Activated CD4-positive, alpha-beta T cell treated with anti-CD3 and anti-CD28 coated beads, Interleukin-2, amount 10 ng/mL, durations not matched to agents 7 days and 5 days (primary cell): ENCODE data around the gene ZMIZ2. TPM values are rescaled to one million over a fixed set of nuclear protein-coding genes. Genes with fewer than 3 reads are reported as not detected.
A peak's percentile ranks its signal among the peaks of the same experiment; 100 is the strongest.
"Not testable (repeated sequence)": the region's sequence is repeated elsewhere in the genome, so short reads cannot be mapped to it uniquely, and the experiment has no call there.

Experiments
- CTCF ChIA-PET: fragments of 350-600 bp; sonication (Branson Sonifier 250); formaldehyde crosslinking; loops from one replicate; lab custom pipeline; 2021; ENCODE audit warnings: antibody characterized with exemption; lab: Charles Lee
- POLR2A ChIA-PET: fragments of 350-600 bp; sonication (Branson Sonifier 250); formaldehyde crosslinking; loops from one replicate; lab custom pipeline; 2021; ENCODE audit warnings: antibody characterized with exemption; lab: Charles Lee
- DNase-seq: peaks from one replicate; pipeline ENCODE4 v3.0.0-alpha.2; 2020
- H3K27ac Mint-ChIP-seq: one replicate; pipeline ENCODE4 v1.8.0; 2021; ENCODE audit warnings: mild to moderate bottlenecking, moderate library complexity, mixed read lengths
- H3K27me3 Mint-ChIP-seq: one replicate; pipeline ENCODE4 v1.8.0; 2021; ENCODE audit warnings: mixed read lengths
- H3K36me3 Mint-ChIP-seq: one replicate; pipeline ENCODE4 v1.8.0; 2021; ENCODE audit warnings: low read depth, mixed read lengths
- H3K4me1 Mint-ChIP-seq: one replicate; pipeline ENCODE4 v1.8.0; 2021; ENCODE audit warnings: mixed read lengths
- H3K4me3 Mint-ChIP-seq: one replicate; pipeline ENCODE4 v1.8.0; 2021; ENCODE audit warnings: mild to moderate bottlenecking, moderate library complexity, mixed read lengths
- H3K9me3 Mint-ChIP-seq: one replicate; pipeline ENCODE4 v1.8.0; 2021; ENCODE audit warnings: mixed read lengths
- total RNA-seq, 2 experiments: library from RNA; stranded (reverse); gene quantifications; one replicate each; pipeline ENCODE4 v1.2.3, GENCODE V29; 2021

Gene ZMIZ2
- total RNA-seq, 2 experiments from 2014 or later, result 98.6 to 100 TPM

- Mint-ChIP-seq H3K36me3 (peaks cover 18% of the 10 kb centered on the region), H3K27ac (no peak overlapping the region), H3K9me3 (no peaks in the 10 kb centered on the region), H3K4me3 (peak overlapping the region; percentile 30), H3K4me1 (peaks cover 20% of the 10 kb centered on the region), H3K27me3 (no peaks in the 10 kb centered on the region)
- ChIA-PET CTCF (no interaction called here), POLR2A (no interaction called here)
- no peak for DNase-seq
Observed at GRCh38 chr7:44793919-44794318, 45.3 kb downstream of the ZMIZ2 start.

GRCh38 chr7:44794331-44794730, 45.7 kb downstream of the ZMIZ2 start:
- Mint-ChIP-seq H3K4me1 (peaks cover 22% of the 10 kb centered on the region), H3K36me3 (peaks cover 20% of the 10 kb centered on the region), H3K4me3 (no peak overlapping the region), H3K9me3 (no peaks in the 10 kb centered on the region), H3K27me3 (no peaks in the 10 kb centered on the region), H3K27ac (no peak overlapping the region)
- ChIA-PET POLR2A (no interaction called here), CTCF (no interaction called here)
- DNase-seq, result no peak

GRCh38 chr7:44796034-44796503, 47.4 kb downstream of the ZMIZ2 start:
- H3K4me1 Mint-ChIP-seq, result peaks cover 36% of the 10 kb centered on the region
- ChIA-PET CTCF (interaction anchor here (0.6 kb wide), 1 partner anchor 417 kb away, joined by 3 read pairs; no protein-coding TSS in a partner anchor), POLR2A (interaction anchor here (0.6 to 0.8 kb wide), 2 partner anchors 77 to 189 kb away, joined by 3 read pairs; partner anchors contain the start of gene OGDH)
- H3K36me3 Mint-ChIP-seq, result peaks cover 37% of the 10 kb centered on the region
- H3K4me3 Mint-ChIP-seq, result peak overlapping the region; percentile 92
- H3K9me3 Mint-ChIP-seq, result no peaks in the 10 kb centered on the region
- no peaks in the 10 kb centered on the region for H3K27me3 Mint-ChIP-seq
- peak; percentile 72 for DNase-seq
- H3K27ac Mint-ChIP-seq, result peak overlapping the region; percentile 99

- ChIA-PET CTCF (interaction anchor here (0.6 to 2.0 kb wide), 5 partner anchors 47 to 340 kb away, joined by 3 to 5 read pairs (median 3); no protein-coding TSS in a partner anchor), POLR2A (interaction anchor here (0.6 kb wide), 1 partner anchor 214 kb away, joined by 3 read pairs; the partner anchor contains the start of gene TMED4)
- peak; percentile 99 for DNase-seq
- peak within 1 kb of the TSS; percentile 92 for H3K4me3 Mint-ChIP-seq
- no peaks in the 10 kb centered on the region for H3K27me3 Mint-ChIP-seq
- H3K36me3 Mint-ChIP-seq, result peaks cover 43% of the 10 kb centered on the region
- peak within 1 kb of the TSS; percentile 99 for H3K27ac Mint-ChIP-seq
- H3K9me3 Mint-ChIP-seq, result no peaks in the 10 kb centered on the region
- peaks cover 43% of the 10 kb centered on the region for H3K4me1 Mint-ChIP-seq
Observed at GRCh38 chr7:44796504-44797328, 48.1 kb downstream of the ZMIZ2 start, which contains the start of gene PPIA. TSS of gene PPIA (plus strand) at chr7:44796681. CDS start at chr7:44796725, 44 bp downstream.

- peak overlapping the region; percentile 92 for H3K4me3 Mint-ChIP-seq
- no peaks in the 10 kb centered on the region for H3K9me3 Mint-ChIP-seq
- peaks cover 52% of the 10 kb centered on the region for H3K36me3 Mint-ChIP-seq
- H3K27ac Mint-ChIP-seq, result peak overlapping the region; percentile 99
- ChIA-PET CTCF (interaction anchor here (0.6 to 2.0 kb wide), 9 partner anchors 12 to 339 kb away, joined by 3 to 5 read pairs (median 3); no protein-coding TSS in a partner anchor), POLR2A (interaction anchor here (0.6 to 1.3 kb wide), 3 partner anchors 50 to 215 kb away, joined by 3 read pairs; partner anchors contain the start of genes H2AZ2 and TMED4)
- peaks cover 46% of the 10 kb centered on the region for H3K4me1 Mint-ChIP-seq
- no peaks in the 10 kb centered on the region for H3K27me3 Mint-ChIP-seq
- DNase-seq, result peak; percentile 89
Observed at GRCh38 chr7:44797329-44798258, 48.9 kb downstream of the ZMIZ2 start.

- Mint-ChIP-seq H3K4me1 (peaks cover 49% of the 10 kb centered on the region), H3K27me3 (no peaks in the 10 kb centered on the region), H3K4me3 (peak overlapping the region; percentile 92), H3K27ac (peak overlapping the region; percentile 31), H3K9me3 (no peaks in the 10 kb centered on the region), H3K36me3 (peaks cover 59% of the 10 kb centered on the region)
- POLR2A ChIA-PET, result interaction anchor here (0.7 to 1.3 kb wide), 2 partner anchors 48 to 86 kb away, joined by 3 read pairs; no protein-coding TSS in a partner anchor
- no peak for DNase-seq
- CTCF ChIA-PET, result interaction anchor here (0.6 to 2.0 kb wide), 4 partner anchors 136 to 338 kb away, joined by 3 to 5 read pairs (median 4); no protein-coding TSS in a partner anchor
Observed at GRCh38 chr7:44798649-44799305, 50.1 kb downstream of the ZMIZ2 start.

- ChIA-PET POLR2A (no interaction called here), CTCF (interaction anchor here (1.4 kb wide), 1 partner anchor 336 kb away, joined by 3 read pairs; no protein-coding TSS in a partner anchor)
- no peaks in the 10 kb centered on the region for H3K27me3 Mint-ChIP-seq
- H3K4me1 Mint-ChIP-seq, result peaks cover 46% of the 10 kb centered on the region
- DNase-seq, result no peak
- peak overlapping the region; percentile 41 for H3K4me3 Mint-ChIP-seq
- H3K9me3 Mint-ChIP-seq, result no peaks in the 10 kb centered on the region
- H3K36me3 Mint-ChIP-seq, result peaks cover 59% of the 10 kb centered on the region
- peak overlapping the region; percentile 11 for H3K27ac Mint-ChIP-seq
Observed at GRCh38 chr7:44799939-44800338, 51.3 kb downstream of the ZMIZ2 start.

- H3K4me3 Mint-ChIP-seq, result no peak overlapping the region
- POLR2A ChIA-PET, result no interaction called here
- CTCF ChIA-PET, result interaction anchor here (1.5 kb wide), 1 partner anchor 27 kb away, joined by 5 read pairs; no protein-coding TSS in a partner anchor
- H3K4me1 Mint-ChIP-seq, result peaks cover 41% of the 10 kb centered on the region
- no peaks in the 10 kb centered on the region for H3K27me3 Mint-ChIP-seq
- no peaks in the 10 kb centered on the region for H3K9me3 Mint-ChIP-seq
- no peak for DNase-seq
- H3K36me3 Mint-ChIP-seq, result peaks cover 59% of the 10 kb centered on the region
- H3K27ac Mint-ChIP-seq, result peak overlapping the region; percentile 31
Observed at GRCh38 chr7:44801890-44802289, 53.2 kb downstream of the ZMIZ2 start.

- Mint-ChIP-seq H3K36me3 (peaks cover 53% of the 10 kb centered on the region), H3K9me3 (no peaks in the 10 kb centered on the region), H3K27ac (peak overlapping the region; percentile 12), H3K4me3 (no peak overlapping the region), H3K4me1 (peaks cover 39% of the 10 kb centered on the region), H3K27me3 (no peaks in the 10 kb centered on the region)
- POLR2A ChIA-PET, result no interaction called here
- CTCF ChIA-PET, result interaction anchor here (0.5 to 1.6 kb wide), 3 partner anchors 10 to 26 kb away, joined by 3 to 5 read pairs (median 5); no protein-coding TSS in a partner anchor
- no peak for DNase-seq
Observed at GRCh38 chr7:44802418-44803025, 53.9 kb downstream of the ZMIZ2 start.

- not testable (repeated sequence) for H3K27ac Mint-ChIP-seq, H3K27me3 Mint-ChIP-seq, H3K9me3 Mint-ChIP-seq, DNase-seq, H3K4me3 Mint-ChIP-seq
- Mint-ChIP-seq H3K4me1 (peaks cover 29% of the 10 kb centered on the region), H3K36me3 (peaks cover 40% of the 10 kb centered on the region)
- ChIA-PET POLR2A (interaction anchor here (0.6 to 1.0 kb wide), 3 partner anchors 125 to 222 kb away, joined by 3 to 5 read pairs (median 5); no protein-coding TSS in a partner anchor), CTCF (interaction anchor here (0.8 to 1.6 kb wide), 4 partner anchors 8 to 24 kb away, joined by 3 to 5 read pairs (median 4); no protein-coding TSS in a partner anchor)
Observed at GRCh38 chr7:44803828-44804519, 55.3 kb downstream of the ZMIZ2 start.
